ES-I3 (cell line): ENCODE results near the gene CTNNB1.

Experiments used
- H3K36me3 ChIP-seq: 2 replicates; pipeline ENCODE4 v1.6.1; 2013; ENCODE audit warnings: mild to moderate bottlenecking, low read length, control low read depth, moderate library complexity; ENCODE audit not compliant: insufficient read depth
- H3K4me1 ChIP-seq: 2 replicates; pipeline ENCODE4 v1.6.1; 2013; ENCODE audit warnings: mild to moderate bottlenecking, control low read depth, low read length; ENCODE audit not compliant: insufficient read depth
- H3K9ac ChIP-seq: 2 replicates; pipeline ENCODE4 v1.6.1; 2013; ENCODE audit warnings: low read depth, mild to moderate bottlenecking, low read length, moderate library complexity
- H3K9me3 ChIP-seq: 2 replicates; pipeline ENCODE4 v1.6.1; 2013; ENCODE audit warnings: mild to moderate bottlenecking, low read length, moderate library complexity; ENCODE audit not compliant: control insufficient read depth, insufficient read depth

The CTNNB1 gene

GRCh38 chr3:41198526-41198925, 779 bp upstream of the CTNNB1 start:
- H3K9ac ChIP-seq: peak overlapping the region; percentile 87
- no peaks in the 10 kb centered on the region for H3K9me3 ChIP-seq
- H3K4me1 ChIP-seq: peaks cover 10% of the 10 kb centered on the region; the same call in 1 of the 2 replicates
- H3K36me3 ChIP-seq: no peaks in the 10 kb centered on the region

GRCh38 chr3:41199866-41200668, 762 bp downstream of the CTNNB1 start:
- peak overlapping the region; percentile 96 for H3K9ac ChIP-seq
- peaks cover 23% of the 10 kb centered on the region for H3K4me1 ChIP-seq
- H3K36me3 ChIP-seq: no peaks in the 10 kb centered on the region
- no peaks in the 10 kb centered on the region for H3K9me3 ChIP-seq

- peaks cover 25% of the 10 kb centered on the region for H3K4me1 ChIP-seq
- no peaks in the 10 kb centered on the region for H3K36me3 ChIP-seq
- H3K9ac ChIP-seq: peak overlapping the region; percentile 96
Observed at GRCh38 chr3:41200669-41201021, 1.3 kb downstream of the CTNNB1 start.

DNA sequence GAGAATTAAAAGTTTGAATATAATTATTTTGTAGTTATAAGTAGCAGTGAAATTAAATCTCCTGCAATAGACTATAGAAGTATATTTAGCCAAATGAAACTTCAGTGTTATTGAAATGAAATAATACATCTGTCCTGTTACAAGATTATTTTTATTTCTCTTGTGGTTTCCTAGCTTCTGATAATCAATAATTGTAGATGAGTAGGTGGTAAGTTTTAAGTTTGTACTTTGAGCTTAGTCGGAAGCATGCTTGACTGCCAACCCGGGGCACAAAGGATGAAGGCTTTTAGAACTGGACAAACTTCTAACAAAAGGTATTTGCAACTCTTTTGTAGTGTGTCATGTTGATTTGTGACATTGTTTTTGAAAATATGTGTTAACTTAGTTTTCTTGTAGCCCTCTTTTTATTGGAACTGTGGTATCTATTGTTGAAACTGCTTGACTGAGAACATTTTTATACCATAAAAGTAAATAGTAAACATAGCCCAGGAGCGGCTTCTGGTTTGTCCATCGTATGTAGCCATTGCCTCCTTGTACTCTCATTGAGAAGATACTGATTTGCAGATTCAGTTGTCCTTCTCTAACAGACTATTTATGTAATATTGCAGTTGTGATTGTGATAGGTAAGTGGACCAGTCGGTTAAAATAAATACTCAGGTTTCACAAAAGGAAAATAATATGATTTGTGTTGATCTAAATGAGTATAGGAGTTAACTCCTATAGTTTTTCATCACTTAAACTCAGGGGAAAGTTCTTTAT, 2.9 kb downstream of the CTNNB1 start:
- H3K9ac ChIP-seq: peak overlapping the region; percentile 24; the same call in 1 of the 2 replicates
- H3K36me3 ChIP-seq: no peaks in the 10 kb centered on the region
- peaks cover 41% of the 10 kb centered on the region for H3K4me1 ChIP-seq
- no peaks in the 10 kb centered on the region for H3K9me3 ChIP-seq

More at GRCh38 chr3:41200669-41201021, 1.3 kb downstream of the CTNNB1 start:
- no peaks in the 10 kb centered on the region for H3K9me3 ChIP-seq

- H3K9ac ChIP-seq: no peak overlapping the region
- H3K4me1 ChIP-seq: peaks cover 47% of the 10 kb centered on the region
- H3K36me3 ChIP-seq: no peaks in the 10 kb centered on the region
- no peaks in the 10 kb centered on the region for H3K9me3 ChIP-seq
Observed at GRCh38 chr3:41202834-41203345, 3.6 kb downstream of the CTNNB1 start.

GRCh38 chr3:41204369-41204768, 5.1 kb downstream of the CTNNB1 start:
- Histone ChIP-seq H3K36me3 (no peaks in the 10 kb centered on the region), H3K9me3 (no peaks in the 10 kb centered on the region), H3K9ac (no peak overlapping the region), H3K4me1 (peaks cover 50% of the 10 kb centered on the region)

DNA sequence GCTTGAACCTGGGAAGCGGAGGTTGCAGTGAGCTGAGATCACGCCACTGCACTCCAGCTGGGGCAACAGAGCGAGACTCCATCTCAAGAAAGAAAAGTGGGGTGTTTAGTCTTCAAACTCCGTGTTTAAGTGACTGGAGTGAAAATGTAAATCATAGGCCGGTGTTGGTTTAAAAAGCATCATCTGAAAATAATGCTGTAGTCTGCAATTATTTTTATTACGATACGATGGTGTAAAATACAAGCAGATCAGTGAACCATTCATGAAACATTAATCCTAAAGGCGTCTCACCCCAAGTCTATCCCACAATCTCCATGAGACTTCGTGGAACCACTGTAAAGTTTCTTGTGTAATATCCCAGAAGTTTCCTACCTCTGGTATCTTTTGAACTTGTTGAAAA, 6.3 kb downstream of the CTNNB1 start:
- Histone ChIP-seq H3K9me3 (no peaks in the 10 kb centered on the region), H3K36me3 (no peaks in the 10 kb centered on the region), H3K4me1 (peaks cover 50% of the 10 kb centered on the region), H3K9ac (no peak overlapping the region)

- Histone ChIP-seq H3K4me1 (peaks cover 59% of the 10 kb centered on the region), H3K9ac (peak overlapping the region; percentile 4; the same call in 1 of the 2 replicates), H3K9me3 (no peaks in the 10 kb centered on the region), H3K36me3 (no peaks in the 10 kb centered on the region)
Observed at GRCh38 chr3:41207355-41207754, 8.1 kb downstream of the CTNNB1 start.

DNA sequence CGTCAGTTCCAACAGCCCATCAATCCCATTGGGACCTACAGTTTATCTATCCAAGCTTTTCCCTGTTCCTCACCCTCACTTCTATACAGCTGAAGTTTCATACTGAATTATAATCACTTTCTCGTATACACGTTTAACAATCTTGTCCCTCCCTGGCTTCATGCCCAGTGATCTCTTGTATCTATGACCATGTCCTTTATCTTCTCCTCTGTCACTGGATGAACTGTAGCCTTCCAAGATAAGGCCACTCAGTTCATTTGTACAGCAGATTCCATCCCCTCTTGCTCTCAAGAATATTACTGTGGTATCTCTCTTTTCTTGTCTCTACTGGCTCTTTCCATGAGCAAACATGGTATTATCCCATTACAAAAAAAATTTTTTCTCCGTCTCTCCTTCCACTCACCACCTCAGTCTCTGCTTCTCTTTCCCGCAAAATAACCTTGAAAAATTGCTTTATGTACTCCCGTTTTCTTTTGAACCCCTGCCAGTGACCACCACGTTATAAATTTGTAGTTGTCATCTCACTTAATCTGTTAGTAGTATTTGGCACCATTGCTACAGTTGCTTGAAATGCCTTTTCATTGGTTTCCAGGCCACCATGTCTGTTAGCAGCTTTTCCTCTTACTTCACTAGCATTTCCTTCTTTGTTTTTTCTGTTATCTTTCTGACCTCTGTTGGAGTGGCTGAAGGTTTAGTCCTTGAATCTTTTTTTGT, 9.4 kb downstream of the CTNNB1 start:
- Histone ChIP-seq H3K36me3 (no peaks in the 10 kb centered on the region), H3K9me3 (no peaks in the 10 kb centered on the region), H3K9ac (no peak overlapping the region), H3K4me1 (peaks cover 58% of the 10 kb centered on the region)

DNA sequence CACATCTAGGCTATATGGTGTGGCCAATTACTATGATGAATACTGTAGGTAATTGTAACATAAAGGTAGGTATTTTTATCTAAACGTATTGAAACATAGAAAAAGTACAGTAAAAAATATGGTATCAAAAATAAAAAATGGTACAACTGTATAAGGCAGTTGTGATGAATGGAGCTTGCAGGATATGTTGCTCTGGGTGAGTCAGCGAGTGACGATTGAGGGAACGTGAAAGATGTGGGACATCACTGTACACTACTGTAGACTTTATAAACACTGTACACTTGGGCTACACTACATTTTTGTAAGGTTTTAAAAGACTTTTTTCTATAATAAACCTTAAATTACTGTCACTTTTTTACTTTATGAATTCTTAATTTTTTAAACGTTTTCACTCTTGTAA, 10.3 kb downstream of the CTNNB1 start:
- Histone ChIP-seq H3K9ac (no peak overlapping the region), H3K36me3 (no peaks in the 10 kb centered on the region), H3K9me3 (no peaks in the 10 kb centered on the region), H3K4me1 (peaks cover 58% of the 10 kb centered on the region)

- H3K9ac ChIP-seq: no peak overlapping the region
- H3K36me3 ChIP-seq: no peaks in the 10 kb centered on the region
- no peaks in the 10 kb centered on the region for H3K9me3 ChIP-seq
- peaks cover 55% of the 10 kb centered on the region for H3K4me1 ChIP-seq
Observed at GRCh38 chr3:41210966-41211365, 11.7 kb downstream of the CTNNB1 start.

DNA sequence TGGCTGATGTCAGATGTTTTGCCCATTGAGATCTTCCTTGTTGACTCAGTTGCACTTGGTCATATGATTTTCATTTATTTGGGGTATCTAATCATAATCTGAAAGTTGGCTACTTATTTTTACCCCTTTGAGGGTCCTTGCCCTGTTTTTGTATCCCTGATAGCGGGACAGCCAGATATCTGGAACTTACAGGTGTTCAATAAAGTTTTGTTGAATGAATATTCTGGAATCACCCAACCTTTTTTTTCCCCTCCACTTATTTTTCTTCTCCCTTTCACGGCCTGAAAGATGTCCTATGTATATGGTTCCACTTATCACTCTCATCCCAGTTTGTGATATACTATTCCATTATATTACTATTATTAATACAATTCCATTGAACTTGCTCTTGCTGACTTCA, 12.8 kb downstream of the CTNNB1 start:
- H3K9me3 ChIP-seq: no peaks in the 10 kb centered on the region
- peaks cover 52% of the 10 kb centered on the region for H3K4me1 ChIP-seq
- H3K36me3 ChIP-seq: no peaks in the 10 kb centered on the region
- H3K9ac ChIP-seq: no peak overlapping the region

DNA sequence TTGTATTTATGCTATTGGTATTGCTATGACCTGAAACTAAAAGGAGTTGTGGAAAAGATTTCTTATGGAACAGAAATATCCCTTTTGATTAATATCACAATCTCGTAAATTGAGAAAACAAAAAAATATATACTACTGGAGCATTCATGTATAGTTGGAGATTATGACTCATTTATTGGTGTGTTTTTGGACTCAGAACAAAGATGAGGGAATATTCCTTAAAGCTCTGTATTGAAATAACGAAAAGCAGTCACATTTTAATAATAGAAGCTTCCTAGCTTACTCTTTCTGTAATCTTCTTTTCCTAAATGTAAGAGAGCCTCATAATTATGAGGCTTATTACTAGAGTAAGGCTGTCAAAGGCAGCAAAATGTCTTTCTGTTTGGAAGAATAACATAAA, 14.3 kb downstream of the CTNNB1 start:
- H3K4me1 ChIP-seq: peaks cover 42% of the 10 kb centered on the region
- no peaks in the 10 kb centered on the region for H3K9me3 ChIP-seq
- H3K36me3 ChIP-seq: no peaks in the 10 kb centered on the region
- H3K9ac ChIP-seq: no peak overlapping the region

DNA sequence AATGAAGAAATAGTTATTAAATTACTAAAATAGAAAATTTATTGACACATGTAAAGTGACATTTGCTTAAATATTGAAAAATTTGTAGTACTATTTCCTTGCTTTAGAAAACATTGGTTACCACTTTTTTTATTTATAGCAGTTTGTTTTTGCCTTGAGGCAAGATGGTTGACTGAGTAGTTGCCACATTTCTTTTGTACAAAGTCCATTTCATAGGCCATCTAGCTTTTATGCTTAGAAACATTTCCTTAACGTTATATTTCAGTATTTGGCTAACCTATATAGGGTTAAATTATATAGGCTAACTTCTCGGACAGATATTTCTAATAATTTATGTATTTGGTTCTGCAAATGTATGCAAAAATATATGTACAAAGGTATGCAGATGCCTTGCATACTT, 17.1 kb downstream of the CTNNB1 start:
- H3K4me1 ChIP-seq: peaks cover 40% of the 10 kb centered on the region
- no peaks in the 10 kb centered on the region for H3K9me3 ChIP-seq
- no peak overlapping the region for H3K9ac ChIP-seq

More for the DNA sequence above, 17.1 kb downstream of the CTNNB1 start:
- no peaks in the 10 kb centered on the region for H3K36me3 ChIP-seq
